ENCODE results near the gene LMCD1.

DNA sequence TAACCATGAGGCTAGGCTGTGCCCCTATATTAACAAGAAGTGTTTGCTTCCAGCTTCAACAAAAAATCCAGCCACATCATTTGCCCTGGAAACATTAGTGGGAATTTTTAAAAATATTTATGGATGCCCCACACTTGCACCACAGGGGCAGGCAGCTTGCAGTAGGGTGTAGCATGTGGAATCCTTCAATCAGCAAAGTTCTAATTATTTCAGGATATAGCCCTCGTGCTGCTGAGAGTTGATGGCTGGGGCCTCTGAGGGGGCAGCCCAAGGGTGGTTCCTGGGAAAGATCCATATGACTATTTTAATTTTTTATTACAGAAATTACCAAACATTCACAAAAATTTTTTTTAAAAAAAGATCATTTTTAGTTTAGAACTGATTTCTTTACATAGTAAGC, 35.1 kb upstream of the LMCD1 start:
- TF ChIP-seq CTCF (IDR thresholded peaks at IDR 0.05): no peak
- TF ChIP-seq POLR2A (IDR thresholded peaks at IDR 0.05): no peak
- no peak for TF ChIP-seq EP300 (IDR thresholded peaks at IDR 0.05)
